ENCODE data around the gene DISC1.
A peak's percentile ranks its signal among the peaks of the same experiment; 100 is the strongest.

The DISC1 gene

DNA sequence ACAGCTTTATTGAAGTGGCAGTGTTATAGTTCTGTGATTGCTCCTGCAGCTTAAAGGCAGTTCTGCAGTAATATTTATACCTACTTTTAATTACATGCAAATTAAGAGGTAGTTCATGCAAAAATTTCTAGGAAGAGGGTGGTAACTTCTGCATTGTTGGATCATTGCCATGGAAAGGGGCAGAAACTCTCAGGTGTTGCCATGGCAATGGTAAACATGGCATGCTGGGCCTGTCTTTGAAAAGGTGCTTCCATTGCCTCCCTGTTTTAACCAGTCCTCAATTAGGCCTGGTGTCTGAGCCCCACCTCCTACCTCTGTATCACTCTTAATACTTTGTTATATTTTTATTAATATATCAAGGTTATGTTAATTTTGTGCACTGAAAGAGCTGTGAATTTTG, 104.7 kb downstream of the DISC1 start:
- no peak for TF ChIP-seq CTCF (conservative IDR thresholded peaks at IDR 0.05; ENCODE audit: low read depth, low read length)
- no peak overlapping the region for H3K4me3 ChIP-seq (ENCODE audit: low read depth, low read length)
- no peak for DNase-seq (ENCODE audit: low read depth)

GRCh38 chr1:231733063-231733462, 106.5 kb downstream of the DISC1 start:
- no peak for TF ChIP-seq CTCF (conservative IDR thresholded peaks at IDR 0.05; ENCODE audit: low read depth, low read length)
- H3K4me3 ChIP-seq (ENCODE audit: low read depth, low read length) = no peak overlapping the region
- DNase-seq (ENCODE audit: low read depth) = no peak

DNA sequence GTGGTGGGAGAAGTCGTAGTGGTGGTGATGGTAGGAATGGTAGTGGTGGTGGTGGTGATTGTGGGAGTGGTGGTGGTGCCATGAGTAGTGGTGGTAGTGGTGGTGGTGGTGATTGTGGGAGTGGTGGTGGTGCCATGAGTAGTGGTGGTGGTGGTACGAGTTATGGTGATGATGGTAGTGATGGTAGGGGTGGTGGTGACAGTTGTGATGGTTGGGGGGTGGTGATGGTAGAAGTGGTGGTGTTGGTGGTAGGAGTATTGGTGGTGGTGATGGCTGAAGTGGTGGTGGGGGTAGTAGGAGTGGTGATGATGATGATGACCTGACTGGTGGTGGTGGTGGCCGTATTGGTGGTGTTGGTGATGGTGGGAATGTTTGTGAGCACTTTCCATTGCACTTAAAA, 107.1 kb downstream of the DISC1 start:
- H3K4me3 ChIP-seq (ENCODE audit: low read depth, low read length) = no peak overlapping the region
- DNase-seq (ENCODE audit: low read depth) = no peak
- no peak for TF ChIP-seq CTCF (conservative IDR thresholded peaks at IDR 0.05; ENCODE audit: low read depth, low read length)

- H3K4me3 ChIP-seq (ENCODE audit: low read depth, low read length) = no peak overlapping the region
- TF ChIP-seq CTCF (conservative IDR thresholded peaks at IDR 0.05; ENCODE audit: low read depth, low read length) = no peak
- peak; percentile 35 for DNase-seq (ENCODE audit: low read depth)
Measured at GRCh38 chr1:231734417-231734816, 107.8 kb downstream of the DISC1 start.

- DNase-seq (ENCODE audit: low read depth) = no peak
- H3K4me3 ChIP-seq (ENCODE audit: low read depth, low read length) = no peak overlapping the region
- TF ChIP-seq CTCF (conservative IDR thresholded peaks at IDR 0.05; ENCODE audit: low read depth, low read length) = no peak
Measured at GRCh38 chr1:231735411-231735810, 108.8 kb downstream of the DISC1 start.

DNA sequence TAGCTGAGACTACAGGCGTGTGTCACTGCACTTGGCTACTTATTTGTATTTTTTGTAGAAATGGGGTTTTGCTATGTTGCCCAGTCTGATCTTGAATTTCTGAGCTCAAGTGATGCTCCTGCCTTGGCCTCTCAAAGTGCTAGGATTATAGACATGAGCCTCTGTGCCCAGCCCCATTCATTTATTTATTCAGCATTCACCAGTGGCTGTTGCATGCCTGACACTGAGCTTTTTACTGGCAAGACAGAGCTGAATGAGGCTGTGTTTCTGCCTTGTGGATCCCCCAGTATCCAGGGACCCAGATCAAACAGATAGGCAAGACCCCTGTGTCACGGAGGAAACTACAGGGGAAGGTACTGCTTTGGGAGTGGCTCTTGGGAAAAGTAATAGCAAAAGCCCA, 109.4 kb downstream of the DISC1 start:
- TF ChIP-seq CTCF (conservative IDR thresholded peaks at IDR 0.05; ENCODE audit: low read depth, low read length) = no peak
- no peak overlapping the region for H3K4me3 ChIP-seq (ENCODE audit: low read depth, low read length)
- DNase-seq (ENCODE audit: low read depth) = no peak

DNA sequence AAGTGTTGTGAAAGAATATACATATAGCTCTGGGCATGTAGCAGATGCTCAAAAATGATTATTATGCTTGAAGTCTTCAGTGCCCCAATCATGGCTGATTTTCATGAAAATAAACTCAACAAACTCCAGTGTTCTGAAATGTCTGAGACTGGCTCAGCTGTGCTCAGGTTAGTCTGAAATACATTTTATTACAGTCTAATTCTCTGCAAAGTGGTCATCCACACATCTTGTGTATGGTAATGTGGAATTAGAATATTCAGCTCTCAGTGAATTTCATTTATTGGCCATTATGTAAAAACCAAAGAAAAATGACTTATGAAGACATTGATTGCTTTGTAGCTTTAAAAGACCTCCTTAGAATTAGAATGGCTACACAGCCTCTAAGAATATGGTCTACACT, 109.9 kb downstream of the DISC1 start:
- DNase-seq (ENCODE audit: low read depth) = no peak
- no peak overlapping the region for H3K4me3 ChIP-seq (ENCODE audit: low read depth, low read length)
- TF ChIP-seq CTCF (conservative IDR thresholded peaks at IDR 0.05; ENCODE audit: low read depth, low read length) = no peak
